ENCODE results near the gene VPS37C. TPM values are rescaled to one million over a fixed set of nuclear protein-coding genes. Genes with fewer than 3 reads are reported as not detected.

Gene VPS37C
- total and polyA plus RNA-seq, 2 donors from 2014 or later = 13.9 to 31.8 TPM

DNA sequence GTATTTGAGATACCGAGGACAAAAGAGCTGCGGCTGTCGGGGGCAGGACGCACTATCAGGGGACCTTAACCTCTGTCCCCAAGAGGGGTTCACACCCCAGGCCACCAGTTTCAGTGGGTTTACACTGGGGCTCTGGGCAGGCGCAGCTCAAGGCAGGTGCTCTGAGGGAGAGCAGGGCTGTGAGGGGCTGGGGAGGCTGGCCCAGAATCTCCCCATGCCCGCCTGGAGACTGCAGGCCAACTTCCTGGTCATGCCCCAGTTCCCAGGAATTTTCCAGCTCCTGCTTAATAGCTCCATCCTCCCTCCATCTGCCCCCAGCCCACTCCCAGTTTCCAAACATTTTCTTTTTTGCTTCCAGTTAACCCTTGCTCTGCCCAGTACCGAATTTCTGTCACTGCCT, 34.5 kb upstream of the VPS37C start:
- Histone ChIP-seq H3K27me3 (ENCODE audit: control insufficient read depth, insufficient read depth, low read length) (no peaks in the 10 kb centered on the region), H3K36me3 (ENCODE audit: control insufficient read depth in 2 of 3, insufficient read depth in 3 of 3, low read length in 3 of 3) (no peaks in the 10 kb centered on the region), H3K9me3 (ENCODE audit: control insufficient read depth in 2 of 3, insufficient read depth in 1 of 3, low read length in 3 of 3) (peaks cover 0 to 5% (median 3%) of the 10 kb centered on the region in 3 donors), H3K4me1 (ENCODE audit: control insufficient read depth in 2 of 3, insufficient read depth in 2 of 3, low read depth in 1 of 3, low read length in 3 of 3) (peaks cover 3 to 22% (median 14%) of the 10 kb centered on the region in 3 donors), H3K4me3 (ENCODE audit: low read length in 3 of 3) (no peak overlapping the region), H3K27ac (ENCODE audit: low read depth in 2 of 2, low read length in 2 of 2) (peak overlapping the region; percentile 28 to 51), H3K9ac (ENCODE audit: low read length in 3 of 3) (no peak overlapping the region)
- TF ChIP-seq, protein P1, sequence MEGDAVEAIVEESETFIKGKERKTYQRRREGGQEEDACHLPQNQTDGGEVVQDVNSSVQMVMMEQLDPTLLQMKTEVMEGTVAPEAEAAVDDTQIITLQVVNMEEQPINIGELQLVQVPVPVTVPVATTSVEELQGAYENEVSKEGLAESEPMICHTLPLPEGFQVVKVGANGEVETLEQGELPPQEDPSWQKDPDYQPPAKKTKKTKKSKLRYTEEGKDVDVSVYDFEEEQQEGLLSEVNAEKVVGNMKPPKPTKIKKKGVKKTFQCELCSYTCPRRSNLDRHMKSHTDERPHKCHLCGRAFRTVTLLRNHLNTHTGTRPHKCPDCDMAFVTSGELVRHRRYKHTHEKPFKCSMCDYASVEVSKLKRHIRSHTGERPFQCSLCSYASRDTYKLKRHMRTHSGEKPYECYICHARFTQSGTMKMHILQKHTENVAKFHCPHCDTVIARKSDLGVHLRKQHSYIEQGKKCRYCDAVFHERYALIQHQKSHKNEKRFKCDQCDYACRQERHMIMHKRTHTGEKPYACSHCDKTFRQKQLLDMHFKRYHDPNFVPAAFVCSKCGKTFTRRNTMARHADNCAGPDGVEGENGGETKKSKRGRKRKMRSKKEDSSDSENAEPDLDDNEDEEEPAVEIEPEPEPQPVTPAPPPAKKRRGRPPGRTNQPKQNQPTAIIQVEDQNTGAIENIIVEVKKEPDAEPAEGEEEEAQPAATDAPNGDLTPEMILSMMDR (IDR thresholded peaks at IDR 0.05; ENCODE audit: borderline replicate concordance, extremely low read depth, insufficient read depth) = no peak
- intact Hi-C loops (cut with DNase I) = no loop called here
- DNase-seq = peak; percentile 79 to 93 (median 88)
- no peak for FAIRE-seq

- intact Hi-C loops (cut with DNase I) = no loop called here
- TF ChIP-seq, protein P1 (IDR thresholded peaks at IDR 0.05; ENCODE audit: borderline replicate concordance, extremely low read depth, insufficient read depth) = no peak
- Histone ChIP-seq H3K4me1 (ENCODE audit: control insufficient read depth in 2 of 3, insufficient read depth in 2 of 3, low read depth in 1 of 3, low read length in 3 of 3) (peaks cover 3 to 22% (median 14%) of the 10 kb centered on the region in 3 donors), H3K9me3 (ENCODE audit: control insufficient read depth in 2 of 3, insufficient read depth in 1 of 3, low read length in 3 of 3) (peaks cover 0 to 5% (median 3%) of the 10 kb centered on the region in 3 donors), H3K27me3 (ENCODE audit: control insufficient read depth, insufficient read depth, low read length) (no peaks in the 10 kb centered on the region), H3K4me3 (ENCODE audit: low read length in 3 of 3) (no peak overlapping the region), H3K36me3 (ENCODE audit: control insufficient read depth in 2 of 3, insufficient read depth in 3 of 3, low read length in 3 of 3) (no peaks in the 10 kb centered on the region), H3K9ac (ENCODE audit: low read length in 3 of 3) (no peak overlapping the region), H3K27ac (ENCODE audit: low read depth in 2 of 2, low read length in 2 of 2) (peak overlapping the region; percentile 20 to 33)
- peak in 1 of 5 donors; percentile 37 for DNase-seq
- no peak for FAIRE-seq
Observed at GRCh38 chr11:61194981-61195695, 33.9 kb upstream of the VPS37C start.

DNA sequence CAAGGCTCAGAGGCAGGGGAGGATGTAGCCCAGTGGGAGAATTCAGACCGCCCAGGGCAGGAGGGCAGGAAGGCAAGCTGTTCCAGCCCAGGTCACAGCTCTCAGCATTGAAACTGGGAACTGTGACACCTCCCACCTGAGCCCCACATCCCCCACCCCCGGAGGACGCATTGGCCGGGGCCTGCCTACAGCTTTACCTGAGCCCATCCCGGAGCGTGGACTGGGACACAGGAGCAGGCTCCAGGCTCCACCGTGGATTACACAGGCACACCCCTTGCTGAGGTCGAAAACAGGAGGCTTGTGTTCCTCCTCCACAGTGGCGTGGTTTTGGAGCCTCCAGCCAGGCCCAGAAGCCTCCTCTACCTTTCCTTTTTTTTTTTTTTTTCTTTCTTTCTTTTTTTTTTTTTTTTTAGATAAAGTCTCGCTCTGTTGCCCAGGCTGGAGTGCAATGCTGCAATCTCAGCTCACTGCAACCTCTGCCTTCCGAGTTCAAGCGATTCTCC, 33.0 kb upstream of the VPS37C start:
- no peaks in the 10 kb centered on the region for H3K36me3 ChIP-seq (ENCODE audit: control insufficient read depth in 2 of 3, insufficient read depth in 3 of 3, low read length in 3 of 3)
- intact Hi-C loops (cut with DNase I) = no loop called here
- H3K4me1 ChIP-seq (ENCODE audit: control insufficient read depth in 2 of 3, insufficient read depth in 2 of 3, low read depth in 1 of 3, low read length in 3 of 3) = peaks cover 3 to 22% (median 14%) of the 10 kb centered on the region in 3 donors
- H3K4me3 ChIP-seq (ENCODE audit: low read length in 3 of 3) = no peak overlapping the region
- peak; percentile 29 to 80 (median 44) for DNase-seq
- no peak for FAIRE-seq
- peak overlapping the region; percentile 17 to 51 for H3K27ac ChIP-seq (ENCODE audit: low read depth in 2 of 2, low read length in 2 of 2)
- peaks cover 0 to 4% (median 3%) of the 10 kb centered on the region in 3 donors for H3K9me3 ChIP-seq (ENCODE audit: control insufficient read depth in 2 of 3, insufficient read depth in 1 of 3, low read length in 3 of 3)
- no peak overlapping the region for H3K9ac ChIP-seq (ENCODE audit: low read length in 3 of 3)
- TF ChIP-seq, protein P1 (IDR thresholded peaks at IDR 0.05; ENCODE audit: borderline replicate concordance, extremely low read depth, insufficient read depth) = no peak
- no peaks in the 10 kb centered on the region for H3K27me3 ChIP-seq (ENCODE audit: control insufficient read depth, insufficient read depth, low read length)

All from kidney (tissue), 14 donors.